MM.1S (cell line): ENCODE measurements around the gene TFCP2L1.

Experiments
- CTCF ChIP-seq: fragments of 300-600 bp; sonication (generic); IDR thresholded peaks from 2 replicates; pipeline ENCODE4 v1.5.1; 2016; ENCODE audit warnings: antibody characterized with exemption, low read length, mixed read lengths
- EZH2 ChIP-seq: fragments of 300-600 bp; sonication (generic); optimal IDR thresholded peaks from 2 replicates; pipeline ENCODE3; 2017; ENCODE audit warnings: low read depth, mild to moderate bottlenecking, antibody characterized with exemption, low read length, mixed read lengths

- TF ChIP-seq CTCF: no peak
- no peak for TF ChIP-seq EZH2
Measured at GRCh38 chr2:121242175-121242875, 42.7 kb downstream of the TFCP2L1 start.
